Right renal pelvis (tissue), 4 donors: ENCODE data around the gene NPTN. TPM values are rescaled to one million over a fixed set of nuclear protein-coding genes. Genes with fewer than 3 reads are reported as not detected.
"Not testable (repeated sequence)": the region's sequence is repeated elsewhere in the genome, so short reads cannot be mapped to it uniquely, and the experiment has no call there.

Experiments
- DNase-seq, 4 donors: peaks; one replicate each; pipeline ENCODE4 v3.0.0-alpha.2; 2013; ENCODE audit warnings: low read depth in 4 of 4, low spot score in 3 of 4, missing footprints in 1 of 4
- polyA plus RNA-seq, 4 donors: library from polyadenylated mRNA; unstranded; fragments of 120-200 nt; gene quantifications; one replicate each; pipeline ENCODE4 v1.2.1, GENCODE V29; 2013; ENCODE audit not compliant: insufficient read length in 4 of 4

The NPTN gene
- polyA plus RNA-seq, 4 donors = 180 to 205 (median 198) TPM

DNA sequence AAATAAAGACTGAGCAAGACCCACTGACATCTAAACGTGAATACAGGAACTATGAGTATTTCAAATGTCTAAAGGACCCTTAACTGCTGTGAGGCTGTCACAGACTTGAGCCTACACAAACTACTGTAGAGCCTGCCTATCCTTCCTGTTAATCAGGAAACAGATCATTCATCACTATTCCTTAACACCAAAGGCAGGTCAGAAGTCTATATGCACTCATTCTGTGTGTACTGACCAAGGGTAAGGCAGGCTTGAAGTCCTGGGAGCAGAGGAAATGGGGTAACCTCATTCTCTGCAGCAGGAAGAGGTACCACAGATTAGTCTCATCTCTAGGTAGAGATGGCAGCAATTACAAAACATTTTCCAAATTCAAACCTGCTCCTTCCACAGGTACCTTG, 30.7 kb downstream of the NPTN start:
- no peak for DNase-seq

DNA sequence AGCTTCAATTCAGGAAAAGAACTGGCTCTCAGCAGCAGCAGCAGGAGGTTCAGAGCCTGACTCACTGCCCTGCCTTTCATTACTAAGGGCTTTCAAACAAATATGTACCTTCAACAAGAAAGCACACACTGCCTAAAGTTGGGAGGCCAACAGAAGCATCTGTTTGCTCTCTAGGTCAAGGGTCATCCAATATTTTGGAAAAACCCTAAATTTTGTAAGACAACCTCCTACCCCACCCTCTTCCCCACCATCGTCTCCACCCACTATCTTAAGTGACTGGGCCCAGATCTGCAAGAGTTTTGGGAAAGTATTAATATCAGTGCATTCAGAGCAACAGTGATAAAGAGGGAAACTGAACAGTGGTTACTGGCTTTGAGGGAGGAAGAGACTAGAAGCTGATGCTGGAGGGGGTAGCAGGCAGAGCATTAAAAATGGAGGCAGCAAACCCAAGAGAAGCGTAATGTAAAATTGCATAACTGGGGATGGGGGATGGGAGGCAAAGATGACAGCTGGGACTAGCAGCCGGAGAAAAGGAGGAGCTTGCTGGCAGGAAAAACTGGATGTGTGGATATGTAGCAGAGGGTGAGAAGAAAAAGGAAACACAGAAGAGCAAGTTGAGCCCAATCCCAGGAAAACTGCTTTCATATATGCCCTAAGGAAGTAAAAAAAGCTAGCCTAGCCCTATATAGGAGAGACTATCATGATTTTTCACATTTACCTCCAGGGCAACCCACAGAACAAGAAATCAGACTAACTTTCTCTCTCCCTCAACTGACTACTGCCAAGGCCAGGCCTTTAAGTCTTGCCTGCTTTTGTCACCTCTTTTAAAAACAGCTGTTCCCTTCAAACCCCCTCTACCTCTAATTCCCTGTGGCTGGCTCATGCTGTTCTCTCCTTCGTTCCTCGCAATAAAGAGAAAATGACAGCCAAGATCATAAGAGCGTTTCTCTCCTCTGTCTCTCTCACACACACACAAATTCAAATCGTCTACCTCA, 31.4 kb downstream of the NPTN start:
- peak in 2 of 4 donors; percentile 39 to 58 for DNase-seq

DNA sequence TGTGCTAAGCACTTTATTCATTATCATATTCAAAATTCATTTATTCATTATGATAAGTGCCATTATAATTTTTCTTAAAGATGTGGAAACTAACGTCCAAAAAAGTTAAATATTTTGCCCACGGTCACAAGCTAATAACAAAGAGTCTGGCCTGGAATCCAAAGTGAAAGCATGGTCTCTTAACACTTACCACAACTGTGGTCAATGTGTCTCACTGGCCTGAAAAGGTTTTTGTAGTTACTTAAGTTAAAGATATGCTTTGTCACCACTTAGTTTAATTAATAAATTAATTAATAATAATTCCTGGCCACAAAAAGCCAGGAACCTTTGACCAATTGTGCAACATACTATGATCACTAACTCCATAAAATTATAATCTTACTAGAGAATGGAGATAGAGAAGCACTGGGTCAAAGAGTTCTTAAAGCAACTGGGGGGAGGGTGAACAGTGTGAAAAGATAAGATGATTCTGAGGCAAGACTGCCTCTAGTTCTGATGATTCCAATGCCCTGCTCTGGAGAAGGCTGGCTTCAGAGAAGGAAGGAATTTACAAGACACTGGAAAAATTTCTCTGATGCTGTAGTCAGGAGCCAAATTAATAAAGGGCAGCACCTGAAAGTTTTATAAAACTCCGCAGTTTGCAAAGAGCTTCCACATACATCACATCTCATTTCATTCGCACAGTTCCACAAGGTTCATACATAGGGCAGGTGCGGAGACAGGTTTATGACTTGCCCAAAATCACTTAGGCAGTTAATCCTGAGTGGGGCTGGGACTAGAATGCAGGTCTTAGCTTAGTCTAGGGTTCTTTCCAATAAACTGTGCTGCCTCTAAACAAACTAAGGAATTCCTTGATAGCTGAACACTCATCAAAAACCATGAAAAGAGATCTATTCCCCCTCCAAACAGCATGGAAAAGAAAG, 32.5 kb downstream of the NPTN start:
- DNase-seq = no peak

DNA sequence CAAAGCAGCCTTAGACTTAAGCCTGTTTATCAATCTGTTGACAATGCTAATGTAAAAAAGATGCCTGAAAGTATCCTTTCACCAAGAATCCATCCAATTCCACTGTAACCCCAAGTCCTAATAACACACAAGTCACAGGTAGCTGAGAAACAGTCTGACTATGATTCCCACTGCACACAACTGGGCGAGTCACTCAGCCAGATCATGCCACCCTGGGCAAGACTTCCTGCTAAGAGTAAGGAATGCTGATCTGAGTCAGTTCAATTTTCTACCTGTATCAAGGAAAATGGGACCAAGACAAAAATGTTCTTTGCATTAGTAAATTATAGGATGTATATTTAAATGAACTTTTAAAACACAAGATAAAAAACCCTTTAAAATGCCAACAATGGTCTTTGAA, 33.3 kb downstream of the NPTN start:
- no peak for DNase-seq

DNA sequence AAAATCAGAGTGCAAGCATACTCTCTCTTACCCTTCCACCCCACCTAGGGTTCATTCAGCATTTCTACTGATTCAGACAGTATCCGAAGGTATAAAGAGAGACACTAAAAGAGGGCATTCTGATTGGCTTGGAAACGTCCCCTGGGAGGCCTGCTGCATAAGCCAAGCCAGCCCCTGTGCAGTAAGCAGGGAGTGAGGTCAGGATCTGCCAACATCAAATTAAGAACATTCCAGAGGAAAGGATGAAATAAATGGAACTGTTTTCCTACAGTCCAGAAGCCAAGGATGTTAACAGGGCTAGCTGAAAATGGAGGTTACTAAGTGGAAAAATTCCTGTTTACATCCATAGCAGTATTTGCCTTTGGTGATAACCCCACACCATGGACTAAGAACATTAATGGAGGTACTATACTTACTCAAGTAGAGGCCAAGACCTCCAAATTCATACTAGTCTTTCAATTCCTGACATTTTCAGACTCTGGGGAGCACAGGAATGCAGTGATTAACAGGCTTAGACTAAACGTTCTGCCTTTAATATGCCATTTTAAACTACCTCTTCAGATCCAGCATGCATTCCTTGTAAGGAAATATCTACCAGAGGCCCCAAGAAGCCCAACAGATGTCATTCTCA, 34.5 kb downstream of the NPTN start:
- no peak for DNase-seq

DNA sequence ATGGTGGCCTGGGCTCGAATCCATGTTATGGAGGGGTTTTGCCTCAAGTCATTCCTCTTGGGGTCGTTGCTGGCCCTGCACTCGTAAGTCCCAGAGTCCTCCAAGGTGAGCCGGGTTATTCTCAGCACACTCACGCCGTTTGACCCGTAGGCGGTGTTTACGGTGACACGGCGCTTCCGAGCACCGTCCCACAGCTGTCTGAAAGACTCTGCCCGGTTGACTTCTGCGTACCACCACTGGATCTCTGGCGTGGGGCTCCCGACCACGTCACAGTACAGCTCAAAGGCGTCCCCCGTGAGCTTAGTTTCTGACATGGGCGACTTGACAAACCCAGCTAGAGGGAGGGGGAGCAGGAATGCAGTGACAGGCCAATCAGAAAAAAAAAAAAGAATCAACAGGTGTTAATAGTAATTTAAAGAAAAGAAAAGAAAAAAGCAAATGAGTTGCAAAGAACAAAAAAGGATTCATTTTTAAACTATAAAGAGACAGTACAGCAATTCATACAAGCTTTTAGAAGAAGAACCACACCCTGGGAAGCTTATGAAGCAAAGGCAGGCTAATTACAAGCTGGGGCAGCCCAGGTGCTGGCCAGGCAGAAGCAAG, 36.1 kb downstream of the NPTN start:
- no peak for DNase-seq

DNA sequence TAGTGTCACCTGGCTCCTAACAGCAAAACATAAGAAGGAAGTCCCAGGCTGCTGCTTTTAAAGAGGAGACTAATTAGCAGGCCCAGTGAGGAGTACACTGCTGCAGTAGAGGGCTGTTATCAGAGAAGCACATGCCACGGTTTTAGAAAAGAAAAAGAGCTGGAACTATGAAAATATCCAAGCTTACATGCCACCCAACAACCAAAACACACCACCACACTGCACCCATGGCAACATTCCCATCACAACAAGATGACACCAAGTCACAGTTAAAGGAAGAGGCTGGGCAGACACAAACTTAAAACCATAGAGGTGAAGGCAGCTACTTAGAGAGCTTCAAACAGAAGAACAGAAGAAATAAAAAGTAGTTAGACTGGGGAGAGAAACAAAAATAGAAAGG, 37.0 kb downstream of the NPTN start:
- DNase-seq = no peak

DNA sequence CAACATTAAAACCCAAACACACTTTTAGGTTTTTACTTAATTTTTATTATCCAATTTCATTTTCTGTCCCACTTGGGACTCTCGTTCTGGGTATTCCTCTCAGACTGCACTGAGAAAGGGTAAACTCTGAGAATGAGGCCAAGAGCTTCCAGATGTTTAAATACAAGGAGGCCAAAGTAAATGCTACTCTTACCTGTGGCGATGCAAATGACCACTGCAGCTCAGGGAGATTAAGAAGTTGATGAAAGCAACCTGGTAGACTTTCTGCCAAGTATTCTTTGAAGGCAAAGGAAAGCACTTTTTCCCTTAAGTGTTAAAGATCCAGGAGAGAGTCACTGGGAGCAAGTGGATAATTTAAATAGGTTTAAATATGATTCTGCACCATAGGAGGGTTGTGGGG, 39.1 kb downstream of the NPTN start:
- no peak for DNase-seq

DNA sequence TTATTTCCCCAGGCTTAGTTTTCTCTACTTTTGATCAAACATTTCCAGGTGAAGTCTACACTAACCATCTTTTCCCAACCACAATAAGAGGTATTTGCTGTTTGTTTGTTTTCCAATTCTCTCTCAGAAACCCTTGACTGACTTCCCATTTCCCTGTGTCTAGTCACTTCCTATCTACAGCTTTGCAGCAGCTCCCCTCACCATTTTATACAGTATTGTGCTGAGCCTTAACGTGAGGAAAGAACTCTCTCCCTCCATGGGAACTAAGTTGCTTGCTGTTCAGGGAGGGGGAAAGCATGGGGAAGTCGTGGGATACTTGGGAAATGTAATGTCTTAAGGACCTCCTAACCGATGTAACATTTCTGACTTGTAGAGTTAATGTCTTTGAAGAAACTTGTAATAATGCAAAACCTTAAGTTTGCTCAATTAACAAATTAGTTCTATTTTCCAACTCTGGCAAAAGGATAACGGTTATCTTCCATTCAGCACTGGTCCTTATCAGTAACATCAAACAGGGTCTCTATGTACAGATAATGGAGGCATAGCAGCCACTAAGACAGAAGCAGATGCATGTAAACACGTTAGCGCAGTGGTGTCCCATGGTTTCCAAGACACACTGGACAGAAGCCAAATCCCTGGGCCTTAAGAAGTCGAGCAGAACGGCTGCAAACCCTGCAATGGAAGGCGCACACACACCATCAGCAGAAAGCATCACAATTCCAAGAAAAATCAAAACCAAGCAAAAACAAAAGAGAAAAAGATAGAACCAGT, 39.7 kb downstream of the NPTN start:
- peak in 1 of 4 donors; percentile 58 for DNase-seq

DNA sequence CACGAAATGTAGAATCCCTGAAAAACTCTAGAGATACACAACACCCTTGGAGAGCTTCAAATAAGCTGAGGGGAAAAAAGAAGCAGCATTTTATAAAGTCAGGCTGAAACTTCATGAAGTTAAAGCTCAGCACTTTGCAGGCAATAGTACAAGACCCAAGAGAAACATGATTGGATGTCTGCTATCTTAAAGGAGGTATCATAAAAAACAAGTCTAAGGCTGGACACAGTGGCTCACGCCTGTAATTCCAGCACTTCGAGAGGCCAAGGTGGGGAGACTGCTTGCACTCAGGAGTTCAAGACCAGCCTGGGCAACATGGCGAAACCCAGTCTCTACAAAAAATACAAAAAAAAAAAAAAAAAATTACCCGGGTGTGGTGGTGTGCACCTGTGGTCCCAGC, 42.9 kb downstream of the NPTN start:
- DNase-seq = no peak

DNA sequence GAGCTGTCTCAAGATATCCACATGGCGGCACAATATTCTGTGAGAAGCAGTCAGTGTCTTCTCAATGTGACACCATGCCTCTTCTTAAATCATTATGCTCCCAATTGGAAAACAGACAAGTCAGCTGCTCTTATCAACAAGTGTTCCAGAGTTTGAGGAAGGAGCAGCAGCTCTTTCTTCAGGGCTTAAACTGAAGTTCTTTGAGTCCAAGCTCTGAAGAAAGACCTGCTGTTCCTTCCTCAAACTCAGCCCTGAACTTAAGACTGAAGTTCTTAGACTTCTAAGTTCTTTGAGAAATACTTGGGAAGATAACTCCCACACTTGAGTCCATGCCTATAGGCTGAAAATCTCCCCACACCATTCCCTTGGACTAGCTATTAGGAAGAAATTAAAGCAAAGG, 43.4 kb downstream of the NPTN start:
- DNase-seq = no peak

DNA sequence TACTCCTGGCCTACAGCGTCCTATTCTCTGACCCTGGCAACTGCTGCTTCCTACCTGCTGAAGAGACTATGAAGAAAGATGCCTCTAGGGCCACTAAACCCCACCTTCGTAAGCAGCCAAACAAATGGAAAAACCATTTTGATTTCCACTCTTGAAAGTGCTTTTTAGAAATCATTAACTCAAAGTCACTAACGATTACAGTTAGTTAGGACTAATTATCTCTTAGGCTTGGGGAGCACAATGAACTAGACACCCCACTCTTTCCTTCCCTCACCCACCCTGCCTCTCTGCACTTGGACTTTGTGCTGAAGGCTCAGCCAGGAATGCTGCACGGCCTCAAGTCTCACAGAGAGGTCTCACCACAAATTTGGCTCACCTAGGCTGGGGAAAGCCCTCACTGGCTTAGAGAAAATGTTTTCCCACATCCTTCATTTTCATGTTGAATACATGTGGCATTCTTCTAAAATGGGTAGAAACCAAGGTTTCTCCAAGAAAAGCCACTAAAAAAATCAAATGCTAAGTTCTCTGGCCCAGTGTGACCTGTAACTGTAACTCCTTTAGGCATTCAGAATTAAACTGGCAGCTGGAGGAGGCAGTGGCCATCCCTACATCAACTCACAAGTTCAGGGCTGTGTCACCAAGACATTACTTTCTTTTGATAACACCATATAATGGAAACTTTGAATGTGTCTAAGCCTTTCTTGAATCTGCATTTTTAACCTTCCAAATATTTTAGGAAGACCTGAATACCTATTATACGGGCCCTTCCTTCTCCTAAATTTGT, 47.1 kb downstream of the NPTN start:
- no peak for DNase-seq

DNA sequence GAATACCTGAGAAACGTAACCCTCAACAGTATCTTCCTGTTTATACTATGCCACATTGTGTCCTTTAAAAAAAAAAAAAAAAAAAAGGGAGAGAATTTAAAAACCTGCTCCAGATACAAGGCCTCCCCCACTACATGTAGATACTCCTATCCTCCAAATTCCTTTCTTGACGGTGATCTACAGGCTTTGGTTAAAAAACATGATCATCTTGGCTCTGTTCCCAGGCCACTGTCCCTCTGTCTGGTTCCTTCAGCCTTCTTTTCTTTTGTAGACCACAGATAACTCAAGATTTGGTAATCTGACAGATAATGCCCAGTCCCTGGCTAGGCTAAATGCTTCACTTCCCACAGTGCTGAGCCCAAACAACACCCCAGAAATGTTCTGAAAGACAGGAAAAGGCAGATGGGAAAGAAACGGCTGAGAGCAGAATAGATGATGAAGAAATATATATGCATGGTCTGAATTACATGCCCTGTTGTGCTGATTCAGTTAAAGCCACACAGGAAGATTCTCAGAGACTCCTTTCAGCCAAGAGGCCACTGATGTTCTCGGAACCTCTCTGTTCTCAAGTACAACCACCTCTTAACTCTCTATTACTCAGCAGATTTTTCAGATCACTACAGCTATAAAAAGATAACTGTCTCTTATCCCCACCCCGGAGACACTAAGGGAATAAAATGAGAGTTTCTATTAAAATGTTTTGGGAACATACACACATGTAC, 48.3 kb downstream of the NPTN start:
- DNase-seq = no peak

DNA sequence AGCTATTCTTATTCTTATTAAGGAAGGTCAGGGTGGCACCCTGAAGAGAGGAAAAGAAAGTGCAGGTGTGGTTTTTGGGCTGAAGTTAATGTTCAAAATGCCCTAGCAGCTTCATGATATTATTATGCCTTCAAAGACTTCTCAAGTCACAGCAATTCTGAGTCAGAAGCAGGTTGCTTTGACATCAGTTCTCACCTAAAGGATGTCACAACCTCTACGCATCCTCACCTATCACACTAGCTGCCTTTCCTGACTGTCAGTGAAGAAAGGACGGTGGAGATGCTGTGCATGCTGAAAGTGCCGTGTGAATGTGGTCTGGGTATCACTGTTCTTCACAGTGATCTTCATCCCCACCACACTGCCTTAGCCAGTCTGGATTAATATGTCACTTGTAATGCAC, 49.6 kb downstream of the NPTN start:
- no peak for DNase-seq

DNA sequence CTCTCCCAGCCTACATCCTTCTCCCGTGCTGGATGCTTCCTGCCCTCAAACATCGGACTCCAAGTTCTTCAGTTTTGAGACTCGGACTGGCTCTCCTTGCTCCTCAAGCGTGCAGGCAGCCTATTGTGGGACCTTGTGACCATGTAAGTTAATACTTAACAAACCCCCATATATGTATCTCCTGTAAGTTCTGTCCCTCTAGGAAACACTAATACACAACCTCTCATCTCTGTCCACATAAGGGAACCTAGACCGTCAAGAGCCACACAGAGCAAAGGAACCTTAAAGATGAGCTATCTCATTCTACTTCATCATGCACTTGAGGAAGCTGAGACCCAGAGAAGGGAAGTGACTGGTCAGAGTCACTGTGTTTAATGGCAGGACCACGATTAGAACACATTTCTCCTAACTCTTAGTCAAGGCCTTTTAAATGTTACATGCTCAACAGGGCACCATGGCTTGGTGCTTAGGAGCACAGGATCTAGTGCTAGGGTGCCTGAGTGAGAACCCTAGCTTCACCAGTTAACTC, 50.3 kb downstream of the NPTN start:
- DNase-seq = no peak

DNA sequence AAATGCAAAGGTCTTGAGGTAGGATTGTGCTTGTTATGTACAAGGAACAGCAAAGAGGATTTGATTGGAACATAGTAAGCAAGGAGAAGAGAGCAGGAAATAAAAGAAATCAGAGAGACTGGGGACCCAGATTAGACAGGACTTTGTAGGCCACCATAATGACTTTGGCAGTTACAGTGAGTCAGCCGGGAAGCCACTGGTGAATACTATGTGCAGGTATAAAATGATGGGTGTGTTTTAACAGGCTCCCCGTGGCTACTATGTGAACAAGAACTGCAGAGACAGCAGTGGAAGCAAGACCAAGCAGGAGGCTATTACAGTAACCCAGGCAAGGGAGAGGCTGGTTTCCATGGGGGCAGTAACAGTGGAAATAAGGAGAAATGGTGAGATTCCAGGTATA, 55.2 kb downstream of the NPTN start:
- DNase-seq = no peak

DNA sequence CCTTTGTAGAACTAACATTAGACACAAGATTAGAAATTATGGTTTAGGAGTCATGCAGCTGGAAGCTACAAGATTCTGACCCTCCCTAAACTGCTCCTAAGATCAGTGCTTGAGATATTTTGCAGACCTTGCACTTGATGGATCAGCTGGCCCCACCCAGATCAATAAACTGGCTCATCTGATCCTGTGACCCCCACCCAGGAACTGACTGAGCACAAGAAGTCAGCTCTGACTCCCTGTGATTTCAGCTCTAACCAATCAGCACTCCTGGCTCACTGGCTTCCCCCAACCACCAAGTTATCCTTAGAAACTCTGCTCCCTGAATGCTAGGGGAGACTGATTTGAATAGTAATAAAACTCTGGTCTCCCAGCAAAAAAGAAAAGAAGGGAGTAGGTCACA, 55.6 kb downstream of the NPTN start:
- not testable (repeated sequence) for DNase-seq

DNA sequence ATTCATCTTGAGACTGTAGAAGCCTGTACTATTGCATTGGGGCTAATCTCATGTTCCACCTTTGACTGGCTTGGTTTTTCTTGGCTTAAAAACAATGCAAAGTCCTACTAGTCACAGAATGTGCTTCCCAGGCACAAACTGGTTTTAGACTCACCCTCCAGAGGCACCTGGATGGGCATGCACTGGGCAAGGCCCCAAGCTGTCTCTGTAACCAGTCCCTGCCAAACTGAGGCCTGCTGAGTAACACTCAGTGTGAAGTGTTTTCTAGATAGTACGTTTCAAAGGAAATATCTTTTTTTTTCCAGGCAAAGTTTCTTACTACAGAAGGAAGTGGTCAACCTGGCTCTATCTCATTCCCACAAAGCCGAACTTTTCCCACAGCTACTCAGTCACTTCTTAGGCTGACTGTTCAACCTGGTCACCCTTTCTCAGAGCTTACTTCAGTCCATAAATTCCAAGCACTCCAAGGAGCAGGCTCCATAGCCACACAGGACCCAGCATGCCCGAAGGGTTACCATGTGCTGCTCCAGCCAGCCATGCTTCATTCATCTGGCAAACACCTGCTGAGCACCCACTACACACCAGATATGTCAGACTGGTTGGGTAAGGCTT, 57.4 kb downstream of the NPTN start:
- DNase-seq = no peak
